ENCODE data around the gene MTA3. TPM values are rescaled to one million over a fixed set of nuclear protein-coding genes. Genes with fewer than 3 reads are reported as not detected.

The MTA3 gene
- total RNA-seq, 1 donor from 2014 or later, result 34.3 TPM

GRCh38 chr2:42736598-42737322 lies 168.3 kb downstream of the MTA3 start:
- no peak for DNase-seq

GRCh38 chr2:42741140-42741539 lies 172.7 kb downstream of the MTA3 start:
- no peak for DNase-seq

- DNase-seq, result no peak
Measured at GRCh38 chr2:42742740-42743658, 174.6 kb downstream of the MTA3 start.

- no peak for DNase-seq
Measured at GRCh38 chr2:42743659-42743990, 175.2 kb downstream of the MTA3 start.

GRCh38 chr2:42744545-42745082 lies 176.2 kb downstream of the MTA3 start:
- no peak for DNase-seq

- DNase-seq, result no peak
Measured at GRCh38 chr2:42747422-42747821, 179.0 kb downstream of the MTA3 start.

- DNase-seq, result no peak
Measured at GRCh38 chr2:42748840-42749239, 180.4 kb downstream of the MTA3 start.

GRCh38 chr2:42752314-42752713 lies 183.9 kb downstream of the MTA3 start:
- no peak for DNase-seq

- no peak for DNase-seq
Measured at GRCh38 chr2:42752816-42753813, 184.7 kb downstream of the MTA3 start.

GRCh38 chr2:42754021-42754775 lies 185.8 kb downstream of the MTA3 start:
- DNase-seq, result no peak

- no peak for DNase-seq
Measured at GRCh38 chr2:42754776-42755140, 186.3 kb downstream of the MTA3 start.

GRCh38 chr2:42755191-42755880 lies 186.9 kb downstream of the MTA3 start:
- no peak for DNase-seq

- DNase-seq, result no peak
Measured at GRCh38 chr2:42756150-42756775, 187.8 kb downstream of the MTA3 start.

GRCh38 chr2:42756966-42757513 lies 188.6 kb downstream of the MTA3 start:
- no peak for DNase-seq

GRCh38 chr2:42757981-42758740 lies 189.7 kb downstream of the MTA3 start:
- DNase-seq, result no peak

GRCh38 chr2:42758751-42759150 lies 190.3 kb downstream of the MTA3 start:
- no peak for DNase-seq

GRCh38 chr2:42761554-42761953 lies 193.1 kb downstream of the MTA3 start:
- no peak for DNase-seq

GRCh38 chr2:42762155-42762554 lies 193.7 kb downstream of the MTA3 start:
- DNase-seq, result no peak
